Measurements from ENCODE around the gene NRXN3. TPM values are rescaled to one million over a fixed set of nuclear protein-coding genes. Genes with fewer than 3 reads are reported as not detected.

NRXN3 gene
- total RNA-seq, 1 donor from 2014 or later, result 18.0 TPM

DNA sequence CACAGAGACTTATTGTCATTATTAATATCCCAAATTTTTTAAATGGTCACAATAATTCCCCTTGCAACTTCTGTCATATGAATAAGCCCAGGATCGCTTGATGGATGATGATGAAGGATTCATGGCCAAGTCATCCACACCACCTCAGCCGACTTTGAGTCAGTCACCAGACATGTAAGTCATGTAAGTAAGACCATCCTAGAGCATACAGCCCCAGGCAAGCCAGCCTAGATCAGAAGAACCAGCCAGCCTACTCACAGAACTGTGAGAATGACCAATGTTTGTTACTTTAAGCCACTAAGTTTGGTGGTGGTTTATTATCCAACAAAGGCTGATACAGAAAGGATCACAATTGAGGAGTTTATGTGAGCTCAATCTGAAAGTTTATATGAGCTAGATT is 341.8 kb downstream of the NRXN3 start:
- no peaks in the 10 kb centered on the region for H3K4me1 Mint-ChIP-seq (ENCODE audit: low read depth, unreplicated experiment)
- H3K4me1 ChIP-seq (ENCODE audit: insufficient read depth, low read length), result no peaks in the 10 kb centered on the region
- no peak overlapping the region for H2AFZ ChIP-seq (ENCODE audit: low read depth, low read length)
- H4K20me1 ChIP-seq (ENCODE audit: insufficient read depth, low read length), result no peaks in the 10 kb centered on the region
- H3K4me2 ChIP-seq (ENCODE audit: low read length), result no peak overlapping the region
- H3K4me3 ChIP-seq (ENCODE audit: insufficient read depth, low read depth, low read length), result no peak overlapping the region
- TF ChIP-seq, protein P1, sequence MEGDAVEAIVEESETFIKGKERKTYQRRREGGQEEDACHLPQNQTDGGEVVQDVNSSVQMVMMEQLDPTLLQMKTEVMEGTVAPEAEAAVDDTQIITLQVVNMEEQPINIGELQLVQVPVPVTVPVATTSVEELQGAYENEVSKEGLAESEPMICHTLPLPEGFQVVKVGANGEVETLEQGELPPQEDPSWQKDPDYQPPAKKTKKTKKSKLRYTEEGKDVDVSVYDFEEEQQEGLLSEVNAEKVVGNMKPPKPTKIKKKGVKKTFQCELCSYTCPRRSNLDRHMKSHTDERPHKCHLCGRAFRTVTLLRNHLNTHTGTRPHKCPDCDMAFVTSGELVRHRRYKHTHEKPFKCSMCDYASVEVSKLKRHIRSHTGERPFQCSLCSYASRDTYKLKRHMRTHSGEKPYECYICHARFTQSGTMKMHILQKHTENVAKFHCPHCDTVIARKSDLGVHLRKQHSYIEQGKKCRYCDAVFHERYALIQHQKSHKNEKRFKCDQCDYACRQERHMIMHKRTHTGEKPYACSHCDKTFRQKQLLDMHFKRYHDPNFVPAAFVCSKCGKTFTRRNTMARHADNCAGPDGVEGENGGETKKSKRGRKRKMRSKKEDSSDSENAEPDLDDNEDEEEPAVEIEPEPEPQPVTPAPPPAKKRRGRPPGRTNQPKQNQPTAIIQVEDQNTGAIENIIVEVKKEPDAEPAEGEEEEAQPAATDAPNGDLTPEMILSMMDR (IDR thresholded peaks at IDR 0.05; ENCODE audit: insufficient read depth, low read depth, low read length), result no peak
- TF ChIP-seq EZH2 (IDR thresholded peaks at IDR 0.05; ENCODE audit: insufficient read depth, low read length), result no peak
- H3K27ac ChIP-seq (ENCODE audit: low read depth, low read length), result no peak overlapping the region
- no peaks in the 10 kb centered on the region for H3K79me2 ChIP-seq (ENCODE audit: insufficient read depth, low read length)
- no peak for FAIRE-seq
- H3K9ac ChIP-seq (ENCODE audit: low read length), result no peak overlapping the region
- no peak for DNase-seq (ENCODE audit: low read depth)
- peaks cover 8% of the 10 kb centered on the region for H3K27me3 Mint-ChIP-seq (ENCODE audit: low read depth, unreplicated experiment)
- H3K9me3 Mint-ChIP-seq (ENCODE audit: unreplicated experiment), result no peaks in the 10 kb centered on the region
- no peak overlapping the region for H3K27ac Mint-ChIP-seq (ENCODE audit: unreplicated experiment)
- H3K4me3 Mint-ChIP-seq (ENCODE audit: unreplicated experiment), result no peak overlapping the region
- H3K9me3 ChIP-seq (ENCODE audit: insufficient read depth, low read depth, low read length), result no peaks in the 10 kb centered on the region
- H3K36me3 ChIP-seq (ENCODE audit: insufficient read depth, low read length), result no peaks in the 10 kb centered on the region
- no peaks in the 10 kb centered on the region for H3K36me3 Mint-ChIP-seq (ENCODE audit: low read depth, unreplicated experiment)
- no peaks in the 10 kb centered on the region for H3K27me3 ChIP-seq (ENCODE audit: insufficient read depth, low read length)

DNA sequence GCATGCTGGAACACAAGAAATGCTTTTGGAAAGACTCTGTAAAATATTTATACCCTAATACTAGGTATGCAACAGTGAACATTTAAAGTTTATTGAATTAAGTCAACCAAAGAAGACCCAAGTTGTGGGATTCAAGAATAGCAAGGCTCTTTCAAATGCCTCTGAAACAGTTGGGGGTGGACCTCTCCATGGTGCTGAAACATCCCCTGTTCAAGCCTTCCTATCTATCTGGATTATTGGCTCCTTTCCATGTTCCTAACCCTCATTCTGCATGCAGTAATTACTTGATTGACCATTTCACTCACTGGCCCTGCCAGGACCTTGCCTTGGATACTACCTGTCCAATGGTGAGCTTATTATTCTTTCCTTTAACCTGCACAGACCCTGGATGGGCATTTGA is 349.7 kb downstream of the NRXN3 start:
- no peak for FAIRE-seq
- TF ChIP-seq, protein P1 (IDR thresholded peaks at IDR 0.05; ENCODE audit: insufficient read depth, low read depth, low read length), result no peak
- no peak for TF ChIP-seq EZH2 (IDR thresholded peaks at IDR 0.05; ENCODE audit: insufficient read depth, low read length)
- Histone ChIP-seq H3K79me2 (ENCODE audit: insufficient read depth, low read length) (no peaks in the 10 kb centered on the region), H2AFZ (ENCODE audit: low read depth, low read length) (no peak overlapping the region), H3K9ac (ENCODE audit: low read length) (no peak overlapping the region), H3K27me3 (ENCODE audit: insufficient read depth, low read length) (no peaks in the 10 kb centered on the region), H3K4me3 (ENCODE audit: insufficient read depth, low read depth, low read length) (no peak overlapping the region), H4K20me1 (ENCODE audit: insufficient read depth, low read length) (no peaks in the 10 kb centered on the region), H3K9me3 (ENCODE audit: insufficient read depth, low read depth, low read length) (no peaks in the 10 kb centered on the region), H3K36me3 (ENCODE audit: insufficient read depth, low read length) (no peaks in the 10 kb centered on the region), H3K4me2 (ENCODE audit: low read length) (no peak overlapping the region), H3K4me1 (ENCODE audit: insufficient read depth, low read length) (no peaks in the 10 kb centered on the region), H3K27ac (ENCODE audit: low read depth, low read length) (no peak overlapping the region)
- peak; percentile 7 for DNase-seq (ENCODE audit: low read depth)
- Mint-ChIP-seq H3K4me1 (ENCODE audit: low read depth, unreplicated experiment) (no peaks in the 10 kb centered on the region), H3K27ac (ENCODE audit: unreplicated experiment) (no peak overlapping the region), H3K36me3 (ENCODE audit: low read depth, unreplicated experiment) (no peaks in the 10 kb centered on the region), H3K27me3 (ENCODE audit: low read depth, unreplicated experiment) (peaks cover 7% of the 10 kb centered on the region), H3K4me3 (ENCODE audit: unreplicated experiment) (no peak overlapping the region), H3K9me3 (ENCODE audit: unreplicated experiment) (no peaks in the 10 kb centered on the region)

DNA sequence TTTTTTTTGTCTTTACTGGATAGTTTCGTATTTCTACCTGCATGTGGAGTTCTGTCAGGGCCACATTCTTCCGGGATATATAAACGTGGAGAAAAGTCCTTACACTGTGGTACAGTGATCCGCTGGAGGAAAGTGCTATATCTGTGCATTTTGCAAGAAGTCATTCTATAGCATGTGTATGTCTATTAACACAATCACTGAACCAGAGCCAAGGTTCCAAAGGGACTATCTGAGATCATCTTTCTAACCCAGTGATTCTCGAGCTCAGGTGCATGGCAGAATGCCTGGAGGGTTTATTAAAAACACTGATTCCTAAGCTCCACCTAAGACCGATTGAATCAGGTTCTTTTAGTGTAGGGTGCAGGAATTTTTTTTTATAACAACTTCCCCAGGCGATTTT is 354.0 kb downstream of the NRXN3 start:
- Histone ChIP-seq H3K27me3 (ENCODE audit: insufficient read depth, low read length) (no peaks in the 10 kb centered on the region), H3K36me3 (ENCODE audit: insufficient read depth, low read length) (no peaks in the 10 kb centered on the region), H4K20me1 (ENCODE audit: insufficient read depth, low read length) (no peaks in the 10 kb centered on the region), H3K4me1 (ENCODE audit: insufficient read depth, low read length) (no peaks in the 10 kb centered on the region), H3K27ac (ENCODE audit: low read depth, low read length) (no peak overlapping the region), H3K9me3 (ENCODE audit: insufficient read depth, low read depth, low read length) (no peaks in the 10 kb centered on the region), H3K79me2 (ENCODE audit: insufficient read depth, low read length) (no peaks in the 10 kb centered on the region), H3K4me3 (ENCODE audit: insufficient read depth, low read depth, low read length) (no peak overlapping the region), H2AFZ (ENCODE audit: low read depth, low read length) (no peak overlapping the region), H3K4me2 (ENCODE audit: low read length) (no peak overlapping the region), H3K9ac (ENCODE audit: low read length) (no peak overlapping the region)
- H3K36me3 Mint-ChIP-seq (ENCODE audit: low read depth, unreplicated experiment), result no peaks in the 10 kb centered on the region
- peaks cover 23% of the 10 kb centered on the region for H3K27me3 Mint-ChIP-seq (ENCODE audit: low read depth, unreplicated experiment)
- FAIRE-seq (no peak), DNase-seq (ENCODE audit: low read depth) (no peak)
- no peak overlapping the region for H3K4me3 Mint-ChIP-seq (ENCODE audit: unreplicated experiment)
- no peaks in the 10 kb centered on the region for H3K4me1 Mint-ChIP-seq (ENCODE audit: low read depth, unreplicated experiment)
- TF ChIP-seq, protein P1 (IDR thresholded peaks at IDR 0.05; ENCODE audit: insufficient read depth, low read depth, low read length), result no peak
- TF ChIP-seq EZH2 (IDR thresholded peaks at IDR 0.05; ENCODE audit: insufficient read depth, low read length), result no peak
- H3K9me3 Mint-ChIP-seq (ENCODE audit: unreplicated experiment), result no peaks in the 10 kb centered on the region
- no peak overlapping the region for H3K27ac Mint-ChIP-seq (ENCODE audit: unreplicated experiment)

Data from astrocyte (in vitro differentiated cells and primary cell).